ENCODE data around the gene BAG5.

Gene BAG5

DNA sequence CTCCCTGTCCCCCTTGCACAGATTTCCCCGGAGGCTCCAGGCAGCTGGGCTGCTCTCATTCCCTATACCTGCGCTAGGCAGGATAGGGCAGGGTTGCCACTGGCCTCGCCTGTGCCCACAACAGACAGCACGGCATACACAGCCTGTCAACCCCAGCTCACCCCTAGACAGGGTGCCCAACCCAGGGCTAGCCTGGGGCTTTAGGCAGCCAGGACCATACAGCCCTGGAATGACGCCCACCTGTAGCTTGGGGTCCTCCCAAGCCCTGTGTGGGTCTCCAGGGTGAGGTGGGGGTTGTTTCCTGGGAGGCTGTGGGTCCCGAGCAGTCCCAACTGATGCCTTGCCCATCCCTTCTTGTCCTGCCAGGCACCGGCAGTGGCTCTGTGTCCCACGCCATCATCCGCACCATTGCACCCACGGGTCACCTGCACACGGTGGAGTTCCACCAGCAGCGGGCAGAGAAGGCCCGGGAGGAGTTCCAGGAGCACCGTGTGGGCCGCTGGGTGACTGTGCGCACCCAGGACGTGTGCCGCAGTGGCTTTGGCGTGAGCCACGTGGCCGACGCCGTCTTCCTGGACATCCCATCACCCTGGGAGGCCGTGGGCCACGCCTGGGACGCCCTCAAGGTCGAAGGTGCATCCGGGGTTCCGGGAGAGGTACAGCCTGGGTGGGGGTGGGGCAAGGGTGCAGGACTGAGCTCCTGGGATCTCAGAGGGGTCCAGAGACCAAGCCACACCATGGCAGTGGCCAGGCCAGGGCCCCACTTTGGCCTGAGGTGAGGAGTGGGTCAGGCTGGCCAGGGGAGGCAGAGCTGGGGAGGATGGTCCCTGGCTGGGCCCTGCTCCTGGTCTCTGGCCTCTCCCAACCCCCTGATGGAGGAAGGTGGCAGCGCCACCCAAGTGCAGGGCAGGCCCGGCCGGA lies 30.0 kb downstream of the BAG5 start:
- CTCF ChIA-PET, result interaction anchor here (0.6 kb wide), 1 partner anchor 354 kb away, joined by 3 read pairs; no protein-coding TSS in a partner anchor
- TF ChIP-seq, protein P1, sequence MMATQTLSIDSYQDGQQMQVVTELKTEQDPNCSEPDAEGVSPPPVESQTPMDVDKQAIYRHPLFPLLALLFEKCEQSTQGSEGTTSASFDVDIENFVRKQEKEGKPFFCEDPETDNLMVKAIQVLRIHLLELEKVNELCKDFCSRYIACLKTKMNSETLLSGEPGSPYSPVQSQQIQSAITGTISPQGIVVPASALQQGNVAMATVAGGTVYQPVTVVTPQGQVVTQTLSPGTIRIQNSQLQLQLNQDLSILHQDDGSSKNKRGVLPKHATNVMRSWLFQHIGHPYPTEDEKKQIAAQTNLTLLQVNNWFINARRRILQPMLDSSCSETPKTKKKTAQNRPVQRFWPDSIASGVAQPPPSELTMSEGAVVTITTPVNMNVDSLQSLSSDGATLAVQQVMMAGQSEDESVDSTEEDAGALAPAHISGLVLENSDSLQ (IDR thresholded peaks at IDR 0.05), result no peak
- TF ChIP-seq SP1 (IDR thresholded peaks at IDR 0.05) (no peak), BHLHE40 (IDR thresholded peaks at IDR 0.05; ENCODE audit: borderline replicate concordance) (no peak), TARDBP (IDR thresholded peaks at IDR 0.05) (no peak), ZNF384 (IDR thresholded peaks at IDR 0.05) (no peak), SUZ12 (IDR thresholded peaks at IDR 0.05) (no peak), CTBP1 (IDR thresholded peaks at IDR 0.05; ENCODE audit: borderline replicate concordance) (no peak), L3MBTL2 (conservative IDR thresholded peaks at IDR 0.05) (no peak), NFRKB (IDR thresholded peaks at IDR 0.05) (no peak), ARNT (IDR thresholded peaks at IDR 0.05) (no peak), ELF4 (IDR thresholded peaks at IDR 0.05) (no peak), LEF1 (IDR thresholded peaks at IDR 0.05; ENCODE audit: borderline replicate concordance) (no peak), HDGF (IDR thresholded peaks at IDR 0.05; ENCODE audit: borderline replicate concordance) (no peak), FOXK2 (IDR thresholded peaks at IDR 0.05) (no peak), FOXM1 (IDR thresholded peaks at IDR 0.05; ENCODE audit: borderline replicate concordance) (no peak), FOXA1 (IDR thresholded peaks at IDR 0.05) (no peak)
- POLR2A ChIA-PET, result interaction anchor here (1.0 to 7.7 kb wide), 2 partner anchors 12 to 27 kb away, joined by 3 to 83 read pairs; partner anchors contain the start of gene CKB
- no peak for DNase-seq (ENCODE audit: extremely low spot score)

DNA sequence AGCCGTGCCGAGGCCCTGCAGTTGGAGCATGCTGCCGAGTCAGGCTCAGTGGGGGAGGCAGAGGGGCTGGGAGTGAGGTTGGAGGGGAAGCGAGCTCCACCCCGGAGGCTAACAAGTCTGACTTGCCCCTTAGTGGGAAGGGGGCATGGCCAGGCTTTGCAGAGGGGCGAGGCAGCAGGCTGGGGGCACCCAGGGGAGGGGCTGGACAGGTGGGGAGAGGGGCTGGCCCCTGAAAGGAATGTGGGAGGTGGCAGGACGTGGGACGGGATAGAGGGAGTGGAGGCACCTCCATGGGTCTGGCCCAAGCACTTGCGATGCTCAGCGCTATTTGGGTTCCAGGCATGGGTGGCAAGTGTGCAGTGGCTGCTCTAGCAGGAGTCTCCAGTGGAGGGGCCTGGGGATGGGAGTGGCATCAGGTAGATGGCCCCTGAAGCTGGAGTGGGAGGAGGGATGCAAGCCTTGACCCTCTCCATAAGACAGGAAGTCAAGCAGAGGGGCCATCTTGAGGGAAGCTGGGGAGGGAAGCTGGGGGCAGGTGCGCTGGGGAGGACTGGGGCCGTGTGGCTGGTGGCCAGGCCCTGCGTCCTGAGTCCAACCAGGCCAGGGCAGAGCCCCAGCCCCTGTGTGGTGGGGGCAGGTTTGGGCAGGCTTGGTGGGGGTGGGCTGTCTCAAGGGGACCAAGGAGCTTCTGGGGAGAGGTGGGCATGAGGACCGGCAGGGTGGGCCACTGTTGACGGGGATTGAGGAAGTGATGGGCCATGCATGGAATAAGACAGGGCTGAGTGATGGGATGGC lies 30.8 kb downstream of the BAG5 start:
- ChIA-PET CTCF (interaction anchor here (1.6 kb wide), 1 partner anchor 13 kb away, joined by 6 read pairs; no protein-coding TSS in a partner anchor), POLR2A (interaction anchor here (7.7 kb wide), 1 partner anchor 11 kb away, joined by 83 read pairs; the partner anchor contains the start of gene CKB)

DNA sequence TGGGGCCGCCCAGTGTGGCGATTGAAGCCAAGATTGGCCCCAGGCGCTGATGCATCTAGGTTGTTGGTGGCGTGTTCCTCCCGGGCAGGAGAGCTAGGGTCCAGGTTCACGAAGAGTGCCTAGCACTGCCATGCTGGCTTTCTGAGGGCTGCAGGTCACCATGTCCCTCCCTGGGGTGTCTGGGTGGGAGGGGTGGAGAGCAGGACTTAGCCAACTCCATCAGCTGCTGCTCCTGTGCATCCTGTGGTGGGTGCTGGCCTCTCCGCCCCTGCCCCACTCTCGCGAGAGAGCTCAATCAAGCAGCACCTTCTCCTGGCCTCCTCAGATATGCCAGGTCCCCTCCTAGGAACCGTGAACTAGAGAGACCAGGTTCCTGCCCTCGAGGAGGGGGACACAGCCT lies 31.6 kb downstream of the BAG5 start:
- DNase-seq (ENCODE audit: extremely low spot score), result no peak
- no peak for TF ChIP-seq FOXM1 (IDR thresholded peaks at IDR 0.05; ENCODE audit: borderline replicate concordance)
- TF ChIP-seq HDGF (IDR thresholded peaks at IDR 0.05; ENCODE audit: borderline replicate concordance), result no peak
- TF ChIP-seq FOXA1 (IDR thresholded peaks at IDR 0.05), result no peak
- TF ChIP-seq CTBP1 (IDR thresholded peaks at IDR 0.05; ENCODE audit: borderline replicate concordance), result no peak
- no peak for TF ChIP-seq ARNT (IDR thresholded peaks at IDR 0.05)
- TF ChIP-seq BHLHE40 (IDR thresholded peaks at IDR 0.05; ENCODE audit: borderline replicate concordance), result no peak
- ChIA-PET POLR2A (interaction anchor here (7.7 kb wide), 1 partner anchor 10 kb away, joined by 83 read pairs; the partner anchor contains the start of gene CKB), CTCF (interaction anchor here (1.6 kb wide), 1 partner anchor 12 kb away, joined by 6 read pairs; no protein-coding TSS in a partner anchor)

More for the DNA sequence above, 30.8 kb downstream of the BAG5 start:
- no peak for TF ChIP-seq SUZ12 (IDR thresholded peaks at IDR 0.05)
- no peak for TF ChIP-seq ZNF384 (IDR thresholded peaks at IDR 0.05)
- TF ChIP-seq L3MBTL2 (conservative IDR thresholded peaks at IDR 0.05), result no peak
- TF ChIP-seq CTBP1 (IDR thresholded peaks at IDR 0.05; ENCODE audit: borderline replicate concordance), result no peak
- no peak for TF ChIP-seq ELF4 (IDR thresholded peaks at IDR 0.05)
- TF ChIP-seq TARDBP (IDR thresholded peaks at IDR 0.05), result no peak
- TF ChIP-seq, protein P1 (IDR thresholded peaks at IDR 0.05), result no peak
- TF ChIP-seq BHLHE40 (IDR thresholded peaks at IDR 0.05; ENCODE audit: borderline replicate concordance), result no peak
- no peak for TF ChIP-seq NFRKB (IDR thresholded peaks at IDR 0.05)
- no peak for TF ChIP-seq FOXM1 (IDR thresholded peaks at IDR 0.05; ENCODE audit: borderline replicate concordance)
- TF ChIP-seq ARNT (IDR thresholded peaks at IDR 0.05), result no peak
- DNase-seq (ENCODE audit: extremely low spot score), result no peak

DNA sequence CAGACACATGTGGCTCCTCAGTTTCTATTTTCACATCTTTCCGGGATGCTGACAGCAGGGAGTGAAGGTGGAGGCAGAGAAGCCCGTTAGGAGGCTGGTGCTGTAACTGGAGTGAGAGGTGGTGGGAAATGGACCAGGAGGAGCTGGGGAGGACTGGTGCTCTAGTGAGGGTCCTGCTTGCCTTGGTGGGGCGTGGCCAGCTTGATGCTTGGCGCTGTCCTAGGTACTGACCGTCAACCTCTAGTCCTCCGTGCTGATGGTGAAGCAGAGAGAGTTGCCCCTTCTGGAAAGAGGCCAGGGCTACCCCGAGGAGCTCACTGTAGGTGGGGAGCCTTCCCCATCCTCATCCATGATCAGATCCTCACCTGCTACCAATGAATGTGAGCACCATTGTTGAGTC lies 32.1 kb downstream of the BAG5 start:
- no peak for TF ChIP-seq ZNF384 (IDR thresholded peaks at IDR 0.05)
- no peak for TF ChIP-seq SP1 (IDR thresholded peaks at IDR 0.05)
- TF ChIP-seq FOXK2 (IDR thresholded peaks at IDR 0.05), result no peak
- TF ChIP-seq FOXA1 (IDR thresholded peaks at IDR 0.05), result no peak
- TF ChIP-seq CTBP1 (IDR thresholded peaks at IDR 0.05; ENCODE audit: borderline replicate concordance), result no peak
- TF ChIP-seq, protein P1 (IDR thresholded peaks at IDR 0.05), result no peak
- TF ChIP-seq BHLHE40 (IDR thresholded peaks at IDR 0.05; ENCODE audit: borderline replicate concordance), result no peak
- no peak for TF ChIP-seq ELF4 (IDR thresholded peaks at IDR 0.05)
- no peak for TF ChIP-seq HDGF (IDR thresholded peaks at IDR 0.05; ENCODE audit: borderline replicate concordance)
- no peak for TF ChIP-seq NFRKB (IDR thresholded peaks at IDR 0.05)
- ChIA-PET CTCF (interaction anchor here (1.6 kb wide), 1 partner anchor 12 kb away, joined by 6 read pairs; no protein-coding TSS in a partner anchor), POLR2A (interaction anchor here (3.5 to 7.7 kb wide), 2 partner anchors 10 kb away, joined by 13 to 83 read pairs; partner anchors contain the start of gene CKB)
- no peak for DNase-seq (ENCODE audit: extremely low spot score)
